IPS DF 4.7 (cell line): ENCODE results near the gene LENG1.

Experiments
- DNase-seq: peaks from one replicate; pipeline ENCODE4 v3.0.0-alpha.2; 2013; ENCODE audit warnings: low spot score; ENCODE audit errors: extremely low read depth

The LENG1 gene

DNA sequence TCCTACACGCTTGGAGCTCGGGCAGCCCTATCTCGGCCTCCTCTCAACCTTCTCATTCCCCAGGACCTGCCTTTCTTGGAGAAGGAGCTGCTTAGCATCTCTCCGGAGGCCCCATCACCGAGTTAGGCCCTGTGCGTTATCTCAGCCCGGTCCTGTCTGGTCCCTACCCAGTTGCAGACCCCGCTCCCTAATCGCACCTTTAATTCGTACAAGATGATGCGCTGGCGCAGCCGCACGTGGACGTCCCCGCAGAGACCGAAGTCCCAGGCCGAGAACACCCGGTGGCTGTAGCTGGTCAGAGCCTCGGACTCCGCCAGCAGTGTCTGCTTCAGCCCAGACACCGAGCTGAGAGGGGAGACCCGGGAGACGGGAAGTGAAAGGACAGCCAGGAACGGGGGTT is 5.7 kb upstream of the LENG1 start:
- DNase-seq = no peak

GRCh38 chr19:54164369-54165068 is 5.0 kb upstream of the LENG1 start:
- DNase-seq = no peak

- no peak for DNase-seq
Observed at GRCh38 chr19:54162884-54163283, 3.4 kb upstream of the LENG1 start.

GRCh38 chr19:54162241-54162805 is 2.8 kb upstream of the LENG1 start:
- DNase-seq = no peak

DNA sequence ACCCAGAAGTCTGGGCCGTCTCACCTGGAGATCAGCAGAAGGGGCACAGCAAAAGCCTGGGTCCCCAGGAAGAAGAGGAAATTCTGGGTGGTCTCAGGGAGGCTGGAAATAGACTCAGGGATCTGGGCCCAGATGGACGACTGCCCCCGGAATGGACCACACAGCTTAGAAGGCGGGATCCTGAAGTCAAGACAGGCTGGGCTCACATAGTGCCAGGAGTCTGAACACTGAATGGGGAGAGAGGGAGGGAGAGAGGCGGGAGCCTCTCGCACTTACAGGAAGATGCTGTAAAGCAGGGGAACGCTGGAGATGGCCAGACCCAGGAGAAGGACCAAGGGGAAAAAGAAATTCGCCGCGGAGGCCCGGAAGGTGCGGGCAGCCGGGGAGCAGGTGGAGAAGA is 1.3 kb upstream of the LENG1 start:
- no peak for DNase-seq

- DNase-seq = no peak
Observed at GRCh38 chr19:54160182-54160811, 776 bp upstream of the LENG1 start.

DNA sequence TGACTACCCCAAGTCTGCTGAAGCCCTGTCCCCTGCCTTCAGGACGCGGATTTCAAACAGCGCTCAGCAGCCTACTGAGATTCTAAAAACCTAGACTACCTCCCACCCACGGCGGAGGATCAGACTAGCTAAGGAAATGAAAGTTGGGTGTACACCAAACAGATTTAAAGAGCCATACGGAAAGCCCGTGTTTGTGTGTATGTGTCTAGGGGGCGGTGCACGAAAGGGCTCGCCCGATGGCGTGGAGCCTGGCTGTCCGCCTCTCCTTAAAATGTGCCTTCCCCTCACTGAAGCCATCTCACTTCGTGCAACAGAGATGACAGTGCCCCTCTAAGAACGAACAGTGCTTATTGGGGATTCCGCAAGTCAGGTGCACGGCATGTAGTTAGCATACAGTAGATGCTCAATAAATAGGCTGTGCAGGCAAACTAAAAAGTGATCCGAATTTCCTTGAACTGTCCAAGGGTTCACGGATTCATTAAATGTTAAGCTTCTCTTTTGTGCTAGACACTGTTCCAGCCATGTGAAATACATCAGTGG is 639 bp downstream of the LENG1 start:
- no peak for DNase-seq

- no peak for DNase-seq
Observed at GRCh38 chr19:54156953-54157352, 2.6 kb downstream of the LENG1 start.

- DNase-seq = no peak
Observed at GRCh38 chr19:54156490-54156889, 3.0 kb downstream of the LENG1 start.

- no peak for DNase-seq
Observed at GRCh38 chr19:54155694-54156093, 3.8 kb downstream of the LENG1 start.

DNA sequence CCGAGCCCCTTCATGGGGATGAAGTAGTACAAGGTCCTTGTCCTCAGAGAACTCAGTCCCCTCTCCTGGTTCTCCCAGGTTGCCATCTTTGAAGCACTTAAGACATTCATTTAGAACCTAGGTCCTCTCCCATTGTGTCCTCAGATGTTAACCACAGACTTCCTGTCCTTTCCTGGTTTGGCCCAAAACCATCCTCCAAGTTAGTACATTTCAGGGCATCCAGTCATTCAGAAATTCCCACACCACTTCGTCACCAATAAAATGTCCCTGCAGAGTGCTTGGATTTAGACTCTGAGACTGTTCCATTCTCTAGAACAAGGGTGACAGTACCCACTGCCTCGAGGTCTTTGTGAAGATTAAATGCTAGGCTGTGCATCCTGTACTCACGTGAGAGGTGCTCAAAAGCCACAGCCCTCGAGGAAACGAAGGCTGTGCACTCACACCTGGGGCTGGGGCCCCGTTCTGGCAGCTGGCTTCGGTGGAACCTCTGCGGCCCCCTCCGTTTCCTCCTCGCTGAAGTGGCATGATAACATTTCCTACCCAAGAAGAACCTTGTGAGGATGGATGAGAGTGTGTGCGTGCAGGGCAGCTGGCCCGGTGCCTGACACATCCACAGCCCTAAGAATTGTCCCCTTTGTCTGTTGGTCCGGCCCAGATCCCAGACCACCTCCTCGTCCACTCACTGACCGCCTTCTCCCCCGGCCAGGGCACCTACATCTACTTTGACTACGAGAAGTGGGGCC is 4.7 kb downstream of the LENG1 start:
- no peak for DNase-seq

GRCh38 chr19:54153731-54154326 is 5.7 kb downstream of the LENG1 start:
- no peak for DNase-seq

DNA sequence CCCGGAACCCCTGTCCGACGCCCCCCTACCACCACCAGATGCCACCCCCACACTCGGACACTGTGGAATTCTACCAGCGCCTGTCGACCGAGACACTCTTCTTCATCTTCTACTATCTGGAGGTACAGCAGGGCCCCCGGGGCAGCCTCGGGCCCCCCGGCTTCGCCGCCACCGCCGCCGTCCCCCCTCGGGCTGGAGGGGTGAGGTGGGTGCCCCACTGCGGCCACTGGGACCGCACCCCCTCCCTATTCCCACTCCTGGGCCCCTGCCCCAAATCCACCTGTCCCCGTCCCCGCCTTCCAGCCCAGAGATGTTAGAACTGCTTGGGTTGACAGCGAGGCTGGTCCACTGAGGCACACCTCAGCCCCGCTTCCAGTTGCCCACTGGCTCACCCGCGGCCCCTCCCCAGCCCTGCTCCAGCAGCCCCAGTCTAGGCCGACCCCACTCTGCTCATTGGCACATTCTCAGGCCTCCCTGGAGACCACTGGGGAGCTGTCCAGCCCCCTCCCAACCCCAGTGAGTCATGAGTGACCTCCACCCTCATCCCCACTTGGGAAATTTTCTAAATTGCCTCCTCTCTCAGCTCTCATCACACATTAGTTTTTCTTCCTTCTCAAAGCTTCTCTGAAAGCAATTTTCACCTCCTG is 6.5 kb downstream of the LENG1 start:
- no peak for DNase-seq

DNA sequence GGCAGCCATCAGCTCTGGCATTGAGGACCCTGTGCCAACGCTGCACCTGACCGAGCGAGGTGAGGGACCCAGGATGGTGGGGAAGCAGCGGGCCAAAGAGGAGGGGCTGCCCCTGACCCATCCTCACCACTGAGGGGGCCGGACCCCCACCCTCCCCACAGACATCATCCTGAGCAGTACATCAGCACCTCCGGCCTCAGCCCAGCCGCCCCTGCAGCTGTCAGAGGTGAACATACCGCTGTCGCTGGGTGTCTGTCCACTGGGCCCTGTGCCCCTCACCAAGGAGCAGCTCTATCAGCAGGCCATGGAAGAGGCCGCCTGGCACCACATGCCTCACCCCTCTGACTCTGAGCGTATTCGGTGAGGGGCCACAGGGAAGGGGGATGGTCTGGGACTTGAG is 7.3 kb downstream of the LENG1 start:
- no peak for DNase-seq

DNA sequence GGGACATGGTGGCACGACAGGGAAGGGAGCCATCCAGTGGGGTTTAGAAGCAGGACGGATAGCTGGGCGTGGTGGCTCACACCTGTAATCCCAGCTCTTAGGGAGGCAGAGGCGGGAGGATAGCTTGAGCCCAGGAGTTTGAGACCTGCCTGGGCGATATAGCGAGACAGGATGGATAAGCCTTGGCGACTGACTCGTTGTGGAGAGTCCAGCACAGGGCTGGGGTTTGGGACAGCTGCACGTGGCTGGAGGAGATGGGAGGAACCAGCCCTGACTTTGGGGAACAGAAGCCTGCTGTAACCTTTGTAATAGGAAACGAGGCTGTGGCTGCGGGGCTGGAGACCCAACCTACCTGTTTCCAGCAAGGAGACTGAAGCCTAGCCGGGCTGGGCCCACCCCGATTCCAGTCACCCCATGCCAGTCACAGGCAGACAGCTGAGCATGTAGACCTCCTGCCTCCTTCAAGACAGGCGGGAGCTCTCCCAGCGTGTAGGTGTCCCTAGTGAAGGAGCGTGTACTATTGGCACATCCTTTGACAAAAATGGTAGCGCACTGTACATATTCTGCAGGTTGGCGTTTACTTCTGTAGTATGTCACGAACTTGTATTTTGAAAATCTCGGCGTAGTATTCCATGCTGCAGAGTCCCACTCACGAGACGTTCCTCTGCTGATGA is 8.0 kb downstream of the LENG1 start:
- DNase-seq = no peak

DNA sequence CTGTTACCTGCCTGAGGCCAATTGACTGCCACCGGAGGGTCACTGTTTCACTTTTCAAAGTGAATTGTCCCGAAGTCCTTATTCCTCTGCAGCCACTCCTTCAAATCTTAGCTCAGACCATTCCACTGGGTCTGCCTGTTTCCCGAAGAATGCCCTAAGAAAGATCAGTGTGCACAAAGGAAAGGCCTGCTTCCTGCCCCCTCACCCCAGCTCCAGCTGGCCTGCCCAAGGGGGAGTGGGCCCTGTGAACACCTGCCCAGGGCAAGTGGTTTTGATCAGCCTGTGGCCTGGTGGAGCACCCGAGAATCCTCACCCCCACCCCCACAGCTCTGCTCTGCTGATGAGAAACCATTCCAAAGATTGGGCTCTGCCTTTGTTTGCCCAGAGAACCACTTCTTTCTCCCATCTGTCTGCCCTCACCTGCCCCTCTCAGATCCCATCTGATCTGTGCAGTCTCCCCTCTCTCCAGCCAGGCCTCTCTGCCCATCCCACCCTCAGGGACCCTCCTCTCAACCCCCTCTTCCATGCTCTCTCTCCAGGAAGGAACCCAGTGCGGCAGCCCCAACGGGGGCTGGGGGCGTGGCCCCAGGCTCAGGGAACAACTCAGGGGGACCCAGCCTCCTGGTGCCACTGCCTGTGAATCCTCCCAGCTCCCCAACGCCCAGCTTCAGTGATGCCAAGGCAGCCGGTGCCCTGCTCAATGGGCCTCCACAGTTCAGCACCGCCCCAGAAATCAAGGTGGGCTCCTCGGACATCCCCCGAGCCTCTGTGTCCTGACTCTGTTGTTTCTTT is 10.3 kb downstream of the LENG1 start:
- no peak for DNase-seq

GRCh38 chr19:54148158-54148557 is 11.4 kb downstream of the LENG1 start:
- no peak for DNase-seq

DNA sequence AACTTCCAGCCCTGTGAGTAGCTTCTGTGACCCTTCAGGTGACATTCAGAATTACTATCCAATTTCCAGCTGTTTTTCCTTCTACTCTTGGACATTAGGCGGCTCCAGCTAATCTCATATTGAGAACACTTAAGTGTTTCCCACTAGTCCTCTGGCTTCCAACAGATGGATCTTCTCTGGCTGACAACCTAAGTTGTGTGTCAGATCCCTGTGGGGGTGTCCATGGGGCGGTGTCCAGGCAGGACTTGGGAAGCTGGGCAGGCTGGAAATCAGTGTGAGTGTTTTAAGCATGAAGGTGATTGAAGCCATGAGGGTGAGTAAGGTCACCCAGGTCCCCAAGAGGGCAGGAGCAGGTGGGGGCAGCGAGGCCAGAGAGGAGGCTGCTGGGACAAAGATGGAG is 11.8 kb downstream of the LENG1 start:
- no peak for DNase-seq

- DNase-seq = no peak
Observed at GRCh38 chr19:54145541-54146158, 13.9 kb downstream of the LENG1 start.
